ENCODE measurements around the gene SF3B1.

DNA sequence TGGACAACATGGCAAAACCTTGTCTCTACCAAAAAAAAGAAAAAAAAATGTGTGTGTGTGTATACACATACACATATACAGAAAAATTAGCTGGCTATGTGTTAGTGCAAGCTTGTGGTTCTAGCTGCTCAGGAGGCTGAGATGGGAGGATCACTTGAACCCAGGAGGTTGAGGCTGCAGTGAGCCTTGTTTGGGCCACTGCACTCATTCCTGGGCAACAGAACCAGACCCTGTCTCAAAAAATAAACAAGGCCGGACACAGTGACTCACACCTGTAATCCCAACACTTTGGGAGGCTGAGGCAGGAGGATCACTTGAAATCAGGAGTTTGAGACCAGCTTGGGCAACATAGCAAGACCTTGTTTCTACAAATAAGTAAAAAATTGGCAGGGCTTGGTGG is 20.6 kb upstream of the SF3B1 start:
- TF ChIP-seq EZH2 (IDR thresholded peaks at IDR 0.05; ENCODE audit: insufficient read depth, poor library complexity, severe bottlenecking), result no peak
- TF ChIP-seq EZH2phosphoT487 (IDR thresholded peaks at IDR 0.05; ENCODE audit: insufficient read depth, low read depth), result no peak
